MCF 10A (cell line): ENCODE data around the gene CALHM1. TPM values are rescaled to one million over a fixed set of nuclear protein-coding genes. Genes with fewer than 3 reads are reported as not detected.
A peak's percentile ranks its signal among the peaks of the same experiment; 100 is the strongest.

ENCODE experiments used
- BruUV-seq: library from RNA; stranded (reverse); fragments of 400-500 nt; replicated peaks from 2 replicates; lab custom pipeline; 2021; lab: Mats Ljungman, UMichigan
- CTCF ChIA-PET: fragments of 300-600 bp; sonication (Branson Sonifier 250); formaldehyde crosslinking; extraction: SDS; loops from one replicate; lab custom pipeline; 2021; ENCODE audit warnings: antibody characterized with exemption, inconsistent platforms; lab: Yijun Ruan, JAX
- POLR2A ChIA-PET: fragments of 300-600, 350-650 bp; sonication (Branson Sonifier 250); formaldehyde crosslinking; extraction: SDS; loops from one replicate; lab custom pipeline; 2020; ENCODE audit warnings: antibody characterized with exemption, inconsistent platforms; lab: Yijun Ruan, JAX
- DNase-seq: peaks from one replicate; pipeline ENCODE4 v3.0.0-alpha.2; 2018; ENCODE audit not compliant: unreplicated experiment
- H3K27ac Mint-ChIP-seq: one replicate; pipeline ENCODE4 v1.8.0; 2022; ENCODE audit warnings: mild to moderate bottlenecking, low read depth, mixed read lengths; ENCODE audit not compliant: unreplicated experiment
- H3K27me3 Mint-ChIP-seq: one replicate; pipeline ENCODE4 v1.8.0; 2022; ENCODE audit warnings: mixed read lengths; ENCODE audit not compliant: insufficient read depth, unreplicated experiment
- H3K36me3 Mint-ChIP-seq: one replicate; pipeline ENCODE4 v1.8.0; 2022; ENCODE audit warnings: mild to moderate bottlenecking, moderate library complexity, mixed read lengths; ENCODE audit not compliant: insufficient read depth, unreplicated experiment
- H3K4me1 Mint-ChIP-seq: one replicate; pipeline ENCODE4 v1.8.0; 2022; ENCODE audit warnings: mixed read lengths; ENCODE audit not compliant: insufficient read depth, unreplicated experiment
- H3K4me3 Mint-ChIP-seq: one replicate; pipeline ENCODE4 v1.8.0; 2022; ENCODE audit warnings: mild to moderate bottlenecking, moderate library complexity, mixed read lengths; ENCODE audit not compliant: unreplicated experiment
- H3K9me3 Mint-ChIP-seq: one replicate; pipeline ENCODE4 v1.8.0; 2022; ENCODE audit warnings: mixed read lengths; ENCODE audit not compliant: unreplicated experiment
- intact Hi-C: fragments of 100-400 bp; cut with micrococcal nuclease; formaldehyde crosslinking; loops from 2 replicates; pipeline ENCODE4 v1.14.1; 2022
- total RNA-seq: library from RNA; stranded (reverse); gene quantifications from 2 replicates; pipeline ENCODE4 v1.2.3, GENCODE V29; 2022
- TF ChIP-seq, protein P1 (sequence below): fragments of 200-600 bp; IDR thresholded peaks from one replicate; pipeline ENCODE4 v1.8.0; 2022; ENCODE audit warnings: antibody characterized with exemption, mild to moderate bottlenecking; ENCODE audit not compliant: unreplicated experiment

Gene CALHM1
- total RNA-seq, 1 experiment from 2014 or later = not detected

- Mint-ChIP-seq H3K4me3 (no peak overlapping the region), H3K27me3 (no peaks in the 10 kb centered on the region), H3K9me3 (no peaks in the 10 kb centered on the region), H3K27ac (no peak overlapping the region), H3K4me1 (no peaks in the 10 kb centered on the region), H3K36me3 (peaks cover 96% of the 10 kb centered on the region)
- DNase-seq = peak; percentile 68
- ChIA-PET POLR2A (interaction anchor here (0.7 kb wide), 1 partner anchor 18 kb away, joined by 6 read pairs; no protein-coding TSS in a partner anchor), CTCF (interaction anchor here (0.6 to 5.6 kb wide), 27 partner anchors 8 to 296 kb away, joined by 3 to 48 read pairs (median 6); partner anchors contain the start of genes ATP5MK and PDCD11)
- TF ChIP-seq, protein P1, sequence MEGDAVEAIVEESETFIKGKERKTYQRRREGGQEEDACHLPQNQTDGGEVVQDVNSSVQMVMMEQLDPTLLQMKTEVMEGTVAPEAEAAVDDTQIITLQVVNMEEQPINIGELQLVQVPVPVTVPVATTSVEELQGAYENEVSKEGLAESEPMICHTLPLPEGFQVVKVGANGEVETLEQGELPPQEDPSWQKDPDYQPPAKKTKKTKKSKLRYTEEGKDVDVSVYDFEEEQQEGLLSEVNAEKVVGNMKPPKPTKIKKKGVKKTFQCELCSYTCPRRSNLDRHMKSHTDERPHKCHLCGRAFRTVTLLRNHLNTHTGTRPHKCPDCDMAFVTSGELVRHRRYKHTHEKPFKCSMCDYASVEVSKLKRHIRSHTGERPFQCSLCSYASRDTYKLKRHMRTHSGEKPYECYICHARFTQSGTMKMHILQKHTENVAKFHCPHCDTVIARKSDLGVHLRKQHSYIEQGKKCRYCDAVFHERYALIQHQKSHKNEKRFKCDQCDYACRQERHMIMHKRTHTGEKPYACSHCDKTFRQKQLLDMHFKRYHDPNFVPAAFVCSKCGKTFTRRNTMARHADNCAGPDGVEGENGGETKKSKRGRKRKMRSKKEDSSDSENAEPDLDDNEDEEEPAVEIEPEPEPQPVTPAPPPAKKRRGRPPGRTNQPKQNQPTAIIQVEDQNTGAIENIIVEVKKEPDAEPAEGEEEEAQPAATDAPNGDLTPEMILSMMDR = peak; percentile 37
- no TSS peak for BruUV-seq
- intact Hi-C loops = loop anchor here (1.0 to 2.0 kb wide), 2 partner anchors 69 to 176 kb away; no protein-coding TSS in a partner anchor
Measured at GRCh38 chr10:103416436-103417147, 42.1 kb downstream of the CALHM1 start.

DNA sequence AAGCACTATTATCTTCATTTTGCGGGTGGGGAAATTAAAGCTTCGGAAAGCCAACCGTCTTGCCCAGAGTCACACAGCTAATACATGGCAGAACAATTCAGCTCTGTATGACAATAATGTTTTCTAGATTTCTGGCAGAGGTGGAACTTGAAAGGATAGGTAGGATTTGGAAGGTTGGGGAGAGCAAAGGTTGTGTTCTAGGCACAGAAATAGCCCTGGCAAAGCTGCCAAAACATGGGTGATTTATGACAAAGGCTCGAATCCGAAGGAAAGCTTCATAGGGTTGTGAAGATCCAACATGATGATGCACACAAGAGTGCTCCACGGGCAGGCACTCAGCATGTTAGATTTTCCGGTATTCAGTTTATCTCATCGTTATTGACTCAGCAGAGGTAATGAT is 43.1 kb downstream of the CALHM1 start:
- intact Hi-C loops = no loop called here
- no TSS peak for BruUV-seq
- ChIA-PET CTCF (interaction anchor here (0.9 to 5.6 kb wide), 14 partner anchors 9 to 130 kb away, joined by 3 to 48 read pairs (median 7); partner anchors contain the start of genes ATP5MK and PDCD11), POLR2A (interaction anchor here (0.7 to 0.8 kb wide), 2 partner anchors 18 to 1996 kb away, joined by 3 to 4 read pairs; no protein-coding TSS in a partner anchor)
- TF ChIP-seq, protein P1 = no peak
- no peak overlapping the region for H3K4me3 Mint-ChIP-seq
- no peaks in the 10 kb centered on the region for H3K4me1 Mint-ChIP-seq
- H3K36me3 Mint-ChIP-seq = peaks cover 89% of the 10 kb centered on the region
- no peak overlapping the region for H3K27ac Mint-ChIP-seq
- no peaks in the 10 kb centered on the region for H3K27me3 Mint-ChIP-seq
- H3K9me3 Mint-ChIP-seq = no peaks in the 10 kb centered on the region
- DNase-seq = no peak

DNA sequence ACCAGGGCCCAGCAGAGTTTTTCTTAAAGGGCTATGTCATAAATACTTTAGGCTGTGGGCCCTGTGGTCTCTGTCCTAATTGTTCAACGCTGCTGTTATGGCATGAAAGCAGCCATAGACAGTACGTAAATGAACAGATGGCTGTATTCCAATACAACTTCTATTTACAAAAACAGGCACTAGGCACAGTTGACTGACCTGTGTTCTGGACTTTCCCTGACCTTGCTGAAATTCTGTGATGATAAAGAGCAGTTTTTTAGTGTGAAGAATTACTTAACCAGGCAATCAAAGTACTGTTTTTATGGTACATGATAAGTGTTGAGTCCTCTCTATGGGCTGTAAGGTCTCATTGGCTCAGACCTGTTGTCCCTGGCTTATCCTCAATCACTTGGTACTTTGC is 45.1 kb downstream of the CALHM1 start:
- no peak for DNase-seq
- Mint-ChIP-seq H3K27me3 (no peaks in the 10 kb centered on the region), H3K4me1 (peaks cover 5% of the 10 kb centered on the region), H3K27ac (no peak overlapping the region), H3K9me3 (no peaks in the 10 kb centered on the region), H3K36me3 (peaks cover 90% of the 10 kb centered on the region), H3K4me3 (no peak overlapping the region)
- CTCF ChIA-PET = interaction anchor here (0.6 to 5.6 kb wide), 2 partner anchors 27 to 72 kb away, joined by 3 to 48 read pairs; no protein-coding TSS in a partner anchor
- BruUV-seq = no TSS peak
- POLR2A ChIA-PET = no interaction called here
- TF ChIP-seq, protein P1 = no peak
- intact Hi-C loops = no loop called here

Other genes starting within 250 kb of the CALHM1 start
- gene RPEL1, start 213.0 kb downstream of the CALHM1 start, total RNA-seq = not detected in 2 replicates
- gene INA, start 181.8 kb downstream of the CALHM1 start, total RNA-seq = not detected in 2 replicates
- gene PCGF6, start 107.8 kb downstream of the CALHM1 start, total RNA-seq = 7.2 and 7.3 TPM in 2 replicates
- gene TAF5, start 90.9 kb downstream of the CALHM1 start, total RNA-seq = 2.7 and 3.1 TPM in 2 replicates
- gene ATP5MK, start 62.4 kb downstream of the CALHM1 start, total RNA-seq = 429 and 559 TPM in 2 replicates
- 73.2 and 81.7 TPM in 2 replicates for gene PDCD11, start 62.3 kb downstream of the CALHM1 start, total RNA-seq
- 4.2 TPM in 2 replicates for gene CALHM2, start 6.5 kb downstream of the CALHM1 start, total RNA-seq
- not detected in 2 replicates for gene CALHM3, start 20.3 kb upstream of the CALHM1 start, total RNA-seq
- 0.20 TPM in 1 of 2 replicates, not detected in the other for gene NEURL1, start 34.8 kb upstream of the CALHM1 start, total RNA-seq